GM21528 (cell line): ENCODE results near the gene SEPTIN5.
"Not testable (repeated sequence)": the region's sequence is repeated elsewhere in the genome, so short reads cannot be mapped to it uniquely, and the experiment has no call there.

Experiments
- ATAC-seq: cut with Tn5 transposase; IDR thresholded peaks from one replicate; pipeline ENCODE4 v1.9.1; 2021; ENCODE audit warnings: mild to moderate bottlenecking, moderate library complexity; ENCODE audit not compliant: unreplicated experiment, low FRiP score

SEPTIN5 gene

DNA sequence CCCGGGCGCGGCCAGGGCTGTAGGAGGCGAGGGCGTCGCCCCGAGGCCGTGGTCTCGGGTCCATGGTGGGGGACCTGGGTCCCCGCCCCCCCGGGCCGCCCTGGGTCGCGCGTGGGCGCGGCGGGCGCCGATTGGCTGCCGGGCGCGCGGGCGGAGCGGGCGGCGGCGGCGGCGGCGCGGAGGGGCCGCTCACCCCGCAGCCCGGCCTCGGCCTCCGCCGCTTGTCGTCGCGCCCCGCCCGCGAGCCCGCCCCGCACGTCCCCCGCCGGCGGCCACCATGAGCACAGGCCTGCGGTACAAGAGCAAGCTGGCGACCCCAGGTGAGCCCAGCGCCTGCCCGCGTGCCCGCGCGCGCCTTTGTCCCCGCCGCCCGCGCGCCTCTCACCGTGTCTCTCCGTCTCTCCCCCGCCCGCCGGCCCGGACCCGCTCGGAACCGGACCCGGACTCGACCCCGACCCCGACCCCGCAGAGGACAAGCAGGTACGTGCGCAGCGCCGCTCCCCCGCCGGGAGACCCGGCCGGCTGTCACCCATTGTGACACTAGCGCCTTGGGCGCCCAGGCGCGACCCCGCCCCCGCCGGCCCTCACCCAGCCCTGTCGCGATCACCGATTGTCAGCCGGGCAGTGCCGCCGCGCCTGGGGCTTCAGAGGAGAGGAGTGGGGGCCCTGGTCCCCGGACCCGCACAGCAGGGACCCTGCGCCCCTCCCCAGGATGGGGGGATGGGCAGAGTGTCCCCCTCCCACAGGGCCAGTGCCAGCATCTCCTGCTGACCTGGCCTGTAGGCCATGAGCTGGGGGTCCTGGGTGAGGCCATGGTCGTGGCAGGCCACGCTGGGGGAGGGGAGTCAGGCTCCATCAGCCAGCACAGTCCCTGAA lies at the start of gene SEPTIN5:
Gene SEPTIN5 (plus strand): TSS at position 192 of the 876 bp plus-strand sequence. CDS start 86 bp downstream, at position 278.
- no peak for ATAC-seq

DNA sequence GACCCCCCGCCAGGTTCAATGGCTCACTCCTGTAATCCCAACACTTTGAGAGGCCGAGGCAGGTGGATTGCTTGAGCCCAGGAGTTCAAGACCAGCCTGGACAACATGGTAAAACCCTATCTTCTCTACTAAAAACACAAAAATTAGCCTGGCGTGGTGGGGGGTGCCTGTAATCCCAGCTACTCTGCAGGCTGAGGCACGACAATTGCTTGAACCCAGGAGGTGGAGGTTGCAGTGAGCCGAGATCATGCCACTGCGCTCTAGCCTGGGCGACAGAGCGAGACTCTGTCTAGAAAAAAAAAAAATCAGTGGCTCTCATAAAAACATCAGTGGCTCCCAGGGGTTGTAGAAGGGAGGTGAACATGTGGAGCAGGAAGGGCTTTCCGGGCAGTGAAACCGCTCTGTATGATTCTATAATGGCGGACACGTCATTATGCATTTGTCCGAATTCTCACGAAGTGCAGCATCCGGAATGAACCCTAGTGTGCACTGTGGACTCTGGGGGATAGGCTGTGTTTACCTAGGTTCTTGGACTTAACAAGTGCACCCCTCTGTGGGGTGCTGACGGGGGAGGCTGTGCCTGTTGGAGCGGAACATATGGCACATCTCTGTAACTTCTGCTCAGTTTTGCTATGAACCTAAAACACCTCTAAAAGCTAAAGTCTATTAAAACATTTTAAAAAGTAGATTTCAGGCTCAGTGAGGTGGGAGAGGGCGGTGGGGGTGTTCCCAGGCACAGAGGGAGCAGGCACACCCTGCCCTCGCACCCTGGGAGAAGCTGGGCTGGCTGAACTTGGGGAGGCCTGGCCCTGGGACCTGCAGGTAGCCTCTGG lies 49.1 kb upstream of the SEPTIN5 start:
- ATAC-seq = no peak

DNA sequence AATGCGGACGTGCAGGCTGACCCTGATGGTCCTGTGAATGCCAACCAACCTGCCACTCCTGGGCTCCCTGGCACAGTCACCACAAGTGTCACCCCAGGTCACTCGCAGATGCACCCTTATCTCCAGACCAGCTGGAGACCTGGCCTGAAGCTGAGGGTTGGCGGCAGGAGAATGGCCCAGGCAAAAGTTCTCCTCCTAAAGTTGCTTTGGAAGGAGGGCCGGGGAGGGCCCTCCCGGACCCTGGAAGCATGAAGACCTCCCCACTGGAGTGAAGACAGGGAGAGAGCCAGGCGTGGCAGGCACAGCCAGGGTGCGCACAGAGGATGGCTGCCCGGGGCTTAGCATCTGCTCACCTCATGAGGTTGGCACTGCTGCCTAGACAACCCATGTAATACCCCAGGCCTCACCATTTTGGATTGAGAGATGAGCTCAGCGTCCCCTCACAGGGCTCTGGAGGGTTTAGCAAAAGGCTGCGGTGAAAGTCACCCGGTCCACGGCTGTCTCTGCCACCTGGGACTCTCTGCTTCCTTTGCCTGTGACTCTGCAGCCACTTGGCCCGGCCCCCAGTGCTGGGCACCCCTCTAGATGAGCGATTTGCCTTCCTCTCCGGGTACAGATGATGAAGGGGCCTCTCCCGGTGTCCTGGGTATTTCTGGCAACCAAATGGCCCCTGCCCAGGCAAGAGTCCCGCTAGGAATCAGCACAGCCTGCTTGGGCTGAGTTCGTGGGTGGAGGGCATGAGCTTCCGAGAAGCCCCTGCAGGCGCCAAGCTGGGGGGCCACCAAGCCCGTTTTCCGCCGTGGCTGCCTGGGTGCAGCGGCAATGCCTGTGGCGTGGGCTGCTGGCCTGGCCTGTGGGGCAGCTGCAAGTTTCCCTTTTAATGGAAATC lies 48.3 kb upstream of the SEPTIN5 start:
- ATAC-seq = no peak

DNA sequence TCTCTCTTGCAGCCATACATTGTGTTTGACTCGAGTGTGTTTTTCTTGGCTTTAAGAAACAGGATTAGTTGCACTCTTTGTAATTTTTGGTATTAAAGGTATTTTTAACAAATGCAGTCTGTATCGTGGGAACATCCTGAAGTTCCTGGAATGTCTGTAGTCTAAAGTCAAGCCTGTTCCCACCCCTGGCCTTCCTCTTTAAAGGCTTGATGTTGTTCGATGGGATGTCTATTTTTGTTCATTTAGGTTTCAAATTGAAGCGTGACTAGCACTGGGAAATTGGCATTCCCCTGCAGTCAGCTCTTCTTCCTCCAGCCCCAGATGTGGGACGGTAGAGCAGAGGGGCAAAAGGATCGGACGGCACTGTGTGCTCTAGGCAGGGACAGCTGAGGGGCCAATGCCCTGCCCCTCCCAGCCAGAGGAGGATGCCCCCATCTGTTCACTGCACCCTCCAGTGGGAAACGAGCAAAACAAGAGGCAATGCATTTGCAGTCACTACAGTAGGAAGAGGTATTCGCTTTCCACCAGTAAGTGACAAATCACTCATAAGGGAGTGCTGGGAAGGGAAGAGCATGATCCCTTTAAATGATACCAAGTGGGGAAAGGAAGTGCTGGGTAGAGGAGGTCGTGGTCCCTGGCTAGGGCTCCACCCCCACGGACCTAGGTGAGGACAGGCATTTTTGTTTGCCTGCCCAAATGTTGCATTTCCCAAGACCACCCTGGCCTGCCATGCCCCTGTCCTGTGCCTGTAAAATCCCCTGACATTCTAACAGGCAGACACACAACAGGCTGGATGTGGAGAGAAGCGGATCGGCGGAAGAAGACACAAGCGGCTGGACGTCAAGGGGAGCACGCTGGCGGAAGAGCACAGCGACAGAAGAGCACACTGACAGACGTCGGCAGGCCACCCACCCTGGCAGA lies 47.4 kb upstream of the SEPTIN5 start:
- ATAC-seq = no peak

DNA sequence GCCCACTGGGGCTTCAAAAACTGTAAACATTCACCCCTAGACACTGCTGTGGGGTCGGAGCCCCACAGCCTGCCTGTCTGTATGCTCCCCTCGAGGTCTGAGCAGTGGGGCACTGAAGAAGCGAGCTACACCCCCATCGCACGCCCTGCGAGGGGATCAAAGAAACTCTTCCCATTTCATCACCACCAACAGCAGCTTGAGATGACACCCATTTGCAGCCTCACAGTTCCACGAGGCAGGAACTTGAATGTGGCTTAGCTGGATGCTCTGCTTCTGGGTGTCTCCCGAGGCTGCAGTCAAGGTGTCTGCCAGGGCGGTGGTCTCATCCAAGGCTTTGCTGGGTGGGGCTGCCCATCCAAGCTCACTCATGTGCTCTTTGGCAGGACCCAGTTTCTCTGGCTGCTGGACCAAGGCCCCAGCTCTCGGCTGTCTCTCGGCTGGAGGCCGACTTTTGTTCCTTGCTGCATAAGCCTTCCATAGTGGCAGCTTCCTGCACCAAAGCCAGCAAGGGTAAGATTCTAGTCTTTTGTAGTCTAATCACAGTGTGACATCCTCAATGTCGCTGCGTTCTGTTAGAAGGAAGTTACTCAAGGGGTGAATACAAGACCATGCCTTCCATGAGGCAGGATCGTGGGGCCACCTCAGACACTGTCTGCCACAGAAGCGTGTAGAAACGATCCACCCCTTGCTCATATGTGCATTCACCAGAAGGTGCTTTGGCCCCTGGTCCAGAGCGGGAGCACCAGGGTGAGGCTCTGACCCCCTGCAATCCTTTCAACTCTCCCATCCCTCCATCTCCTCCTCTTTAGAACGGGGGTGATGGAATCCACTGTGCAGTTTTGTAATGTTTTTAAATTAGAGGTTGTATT lies 46.2 kb upstream of the SEPTIN5 start:
- no peak for ATAC-seq

DNA sequence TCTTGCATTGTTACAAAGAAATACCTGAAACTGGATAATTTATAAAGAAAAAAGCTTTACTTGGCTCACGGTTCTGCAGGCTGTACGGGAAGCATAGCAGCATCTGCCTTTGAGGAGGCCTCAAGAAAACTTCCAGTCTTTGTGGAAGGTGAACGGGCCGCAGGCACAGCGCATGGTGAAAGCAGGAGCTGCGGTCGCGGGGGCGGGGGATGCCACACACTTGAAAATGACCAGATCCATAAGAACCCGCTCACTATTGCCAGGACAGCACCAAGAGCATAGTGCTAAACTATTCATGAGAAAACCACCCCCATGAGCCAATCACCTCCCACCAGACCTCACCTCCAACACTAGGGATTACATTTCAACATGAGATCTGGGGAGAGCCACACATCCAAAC lies 45.6 kb upstream of the SEPTIN5 start:
- no peak for ATAC-seq

DNA sequence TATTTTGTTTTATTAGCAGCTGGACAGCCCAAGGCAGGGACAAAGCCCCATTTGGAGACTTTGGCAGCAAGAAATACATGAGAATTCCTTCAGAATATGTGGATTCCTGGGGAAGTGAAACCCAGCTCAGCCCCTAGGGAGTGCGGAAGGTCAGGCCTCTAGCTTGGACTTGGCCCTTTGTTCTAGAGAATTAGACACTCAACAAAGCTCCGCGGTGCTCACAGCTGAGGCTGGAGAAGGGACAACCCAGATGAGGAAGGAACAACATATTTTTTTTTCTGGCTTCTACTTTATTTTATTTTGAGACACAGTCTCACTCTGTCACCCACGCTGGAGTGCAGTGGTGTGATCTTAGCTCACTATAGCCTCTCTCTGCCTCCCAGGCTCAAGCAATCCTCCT lies 44.7 kb upstream of the SEPTIN5 start:
- no peak for ATAC-seq

DNA sequence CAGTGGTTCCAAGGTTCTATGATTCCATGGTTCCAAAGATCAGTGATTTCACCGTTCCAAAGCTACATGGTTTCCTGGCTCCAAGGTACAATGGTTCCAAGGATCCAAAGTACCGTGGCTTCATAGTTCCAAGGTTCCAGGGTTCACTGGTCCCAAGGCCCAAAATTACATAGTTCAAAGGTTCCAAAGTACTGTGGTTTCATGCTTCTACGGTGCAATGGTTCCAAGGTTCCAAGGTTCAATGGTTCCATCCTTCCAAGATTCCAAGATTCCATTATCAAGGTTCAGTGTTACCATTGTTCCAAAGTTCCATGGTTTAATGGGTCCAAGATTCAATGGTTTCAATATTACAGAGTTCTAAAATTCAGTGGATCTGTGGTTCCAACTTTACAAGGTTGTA lies 43.0 kb upstream of the SEPTIN5 start:
- no peak for ATAC-seq

DNA sequence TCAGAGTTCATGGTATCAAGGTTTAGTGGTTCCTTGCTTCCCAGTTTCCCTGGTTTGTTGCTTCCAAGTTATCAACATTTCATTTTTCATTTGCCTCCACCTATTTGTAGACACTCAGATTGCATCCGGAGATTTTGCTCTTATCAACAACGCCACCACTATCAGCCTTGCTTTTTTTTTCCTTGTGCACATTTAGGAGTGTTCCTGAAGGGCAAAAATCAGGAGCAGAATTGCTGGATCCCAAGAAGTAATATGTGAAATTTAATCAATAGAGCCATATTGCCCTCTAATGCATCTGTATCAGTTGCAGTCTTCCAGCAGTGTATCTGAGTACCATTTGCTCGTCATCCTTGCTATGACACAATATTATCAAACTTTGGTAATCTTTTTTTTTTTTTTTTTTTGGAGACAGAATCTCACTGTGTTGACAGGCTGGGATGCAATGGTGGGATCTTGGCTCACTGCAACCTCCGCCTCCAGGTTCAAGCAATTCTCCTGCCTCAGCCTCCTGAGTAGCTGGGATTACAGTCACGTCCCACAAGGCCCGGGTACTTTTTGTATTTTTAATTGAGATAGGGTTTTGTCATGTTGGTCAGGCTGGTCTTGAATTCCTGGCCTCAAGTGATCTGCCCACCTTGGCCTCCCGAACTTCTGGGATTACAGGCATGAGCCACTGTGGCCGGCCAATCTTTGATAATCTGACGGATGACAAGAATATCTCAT lies 42.1 kb upstream of the SEPTIN5 start:
- no peak for ATAC-seq

DNA sequence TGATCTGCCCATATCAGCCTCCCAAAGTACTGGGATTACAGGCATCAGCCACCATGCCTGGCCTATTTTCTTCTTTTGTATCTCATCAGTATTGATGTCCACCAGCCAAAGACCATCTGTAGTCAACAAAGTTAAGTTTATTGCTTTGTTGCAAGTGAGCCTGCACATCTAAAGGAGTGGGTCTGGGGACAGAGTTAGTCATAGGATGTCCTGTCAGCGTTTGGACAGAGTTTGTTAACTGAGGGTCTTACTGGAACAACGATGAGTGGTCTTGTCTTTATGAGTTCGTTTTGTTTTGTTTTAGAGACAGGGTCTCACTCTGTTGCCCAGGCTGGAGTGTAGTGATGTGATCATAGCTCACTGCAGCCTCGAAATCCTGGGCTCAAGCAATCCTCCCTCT lies 40.6 kb upstream of the SEPTIN5 start:
- ATAC-seq = no peak

DNA sequence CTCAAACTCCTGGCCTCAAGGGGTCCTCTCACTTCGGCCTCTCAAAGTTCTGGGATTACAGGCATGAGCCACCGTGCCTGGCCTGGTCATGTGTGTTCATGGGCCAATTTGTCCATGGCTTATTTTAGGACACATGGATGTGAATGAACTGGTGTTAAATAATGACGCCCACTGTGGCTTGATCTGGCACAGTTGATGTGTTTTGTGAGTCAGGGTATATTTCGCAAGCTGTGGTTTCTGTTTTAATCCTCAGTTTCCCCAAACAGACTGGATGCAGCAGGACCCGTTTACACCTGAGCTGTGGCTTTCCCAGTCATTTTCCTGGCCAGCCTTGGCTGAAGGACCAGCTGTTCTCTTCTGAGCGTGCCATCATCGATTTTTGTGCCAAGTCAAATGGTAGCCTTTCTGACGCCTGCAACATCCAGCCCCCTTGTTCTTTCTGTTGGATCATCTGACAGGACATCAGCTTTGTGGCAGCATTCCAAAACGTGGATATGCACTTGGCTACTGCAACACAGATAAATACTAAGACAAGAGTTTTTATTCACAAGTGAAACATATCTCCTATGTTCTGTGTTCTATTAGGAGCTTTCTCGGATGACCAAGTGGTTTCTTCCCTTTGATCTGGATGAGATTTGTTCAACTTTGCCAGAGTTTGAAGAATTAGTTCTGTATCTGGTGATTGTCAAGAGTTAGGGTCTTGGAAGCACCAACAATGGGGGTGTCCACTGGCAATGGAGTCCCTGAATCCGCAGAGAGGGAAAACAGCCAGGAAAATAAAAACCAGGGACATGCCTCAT lies 40.0 kb upstream of the SEPTIN5 start:
- ATAC-seq = no peak

DNA sequence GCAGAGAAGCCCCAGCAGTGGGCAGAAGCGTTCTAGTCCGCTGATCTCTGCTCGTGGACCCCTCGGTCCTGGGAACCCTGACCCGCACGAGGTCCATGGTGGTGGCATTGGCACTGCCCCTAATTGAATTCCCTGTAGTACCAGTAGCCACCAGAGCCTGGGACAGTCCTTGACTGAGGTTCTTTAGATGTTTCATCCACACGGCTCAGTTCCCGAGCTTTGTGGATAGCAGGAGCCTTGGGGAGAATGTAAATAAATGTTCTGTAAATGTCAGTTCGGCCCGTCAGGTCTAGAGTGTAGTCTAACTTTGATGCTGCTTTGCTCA lies 39.4 kb upstream of the SEPTIN5 start:
- ATAC-seq = no peak

DNA sequence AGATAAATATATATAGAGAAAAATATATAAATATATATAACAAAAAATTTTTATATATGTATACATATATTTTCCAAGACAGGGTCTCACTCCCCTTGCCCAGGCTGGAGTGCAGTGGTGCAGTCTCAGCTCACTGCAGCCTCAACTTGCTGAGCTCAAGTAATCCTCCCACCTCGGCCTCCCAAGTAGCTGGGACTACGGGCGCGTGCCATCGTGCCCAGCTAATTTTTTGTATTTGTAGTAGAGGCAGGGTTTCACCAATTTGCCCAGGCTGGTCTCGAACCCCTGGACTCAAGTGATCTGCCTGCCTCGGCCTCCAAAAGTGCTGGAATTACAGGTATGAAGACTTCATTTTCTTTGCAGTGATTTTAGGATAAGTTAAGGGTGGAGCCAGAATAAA lies 38.9 kb upstream of the SEPTIN5 start:
- no peak for ATAC-seq

DNA sequence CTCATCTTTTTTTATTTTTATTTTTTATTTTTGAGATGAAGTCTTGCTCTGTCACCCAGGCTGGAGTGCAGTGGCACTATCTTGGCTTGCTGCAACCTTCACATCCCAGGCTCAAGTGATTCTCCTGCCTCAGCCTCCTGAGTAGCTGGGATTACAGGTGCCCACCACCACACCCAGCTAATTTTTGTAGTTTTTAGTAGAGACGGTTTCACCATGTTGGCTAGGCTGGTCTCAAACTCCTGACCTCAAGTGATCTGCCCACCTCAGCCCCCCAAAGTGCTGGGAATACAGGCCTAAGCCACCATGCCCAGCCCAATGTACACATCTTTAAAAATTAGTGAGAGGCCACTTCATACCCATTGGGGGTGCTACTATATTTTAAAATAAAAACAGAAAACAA lies 37.9 kb upstream of the SEPTIN5 start:
- not testable (repeated sequence) for ATAC-seq

DNA sequence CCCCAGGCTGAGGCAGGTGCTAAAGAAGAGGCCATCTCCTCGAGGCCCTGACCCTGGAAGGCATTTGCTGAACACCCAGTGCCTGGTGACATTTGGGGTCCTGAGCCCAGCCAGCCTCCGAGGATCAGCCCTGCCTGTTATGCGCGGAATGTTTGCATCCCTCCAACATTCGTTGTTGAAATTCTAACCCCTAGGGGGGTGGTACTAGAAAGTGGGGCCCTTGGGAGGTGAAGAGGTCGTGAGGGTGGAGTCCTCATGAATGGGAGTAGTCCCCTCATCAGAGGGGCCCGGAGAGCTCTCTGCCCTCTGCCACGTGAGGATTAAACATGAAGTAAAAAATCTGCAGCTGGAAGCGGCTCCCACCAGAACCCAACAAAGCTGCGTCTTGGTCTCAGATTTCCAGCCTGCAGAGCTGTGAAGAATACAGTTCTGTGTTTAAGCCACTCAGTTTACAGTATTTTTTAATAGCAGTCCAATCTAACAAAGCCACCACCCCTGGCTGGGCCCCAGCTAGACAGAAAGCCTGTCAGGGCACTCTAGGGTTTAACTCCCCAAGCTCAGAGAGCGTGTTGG lies 35.3 kb upstream of the SEPTIN5 start:
- ATAC-seq = no peak

DNA sequence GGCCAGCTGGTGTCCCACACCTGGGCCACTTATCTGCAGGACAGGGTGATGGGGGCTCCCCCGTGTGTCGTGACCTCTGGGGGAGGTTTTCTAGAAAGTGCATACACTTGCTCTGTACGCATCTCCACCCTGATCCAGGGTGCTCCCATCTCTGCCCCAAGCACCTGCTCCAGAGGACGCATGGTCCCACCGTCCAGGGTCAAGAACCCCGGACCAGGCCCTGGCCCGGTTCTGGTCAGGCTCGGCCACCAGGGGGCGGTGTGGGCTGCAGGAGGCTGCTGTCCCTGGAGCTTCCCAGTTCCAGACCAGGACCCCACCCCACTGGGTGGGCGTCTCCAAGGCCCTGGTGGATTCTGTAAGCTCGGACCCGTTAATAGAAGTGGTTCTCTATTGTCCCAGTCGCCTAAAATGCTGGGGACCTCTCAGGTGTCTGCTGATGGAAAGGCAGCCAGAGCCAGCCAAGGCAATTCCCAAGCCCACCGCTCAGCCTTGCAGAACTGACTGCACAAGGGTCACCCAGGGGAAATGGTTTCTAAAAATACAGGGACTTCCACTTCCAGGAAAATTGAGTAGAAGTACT lies 34.7 kb upstream of the SEPTIN5 start:
- ATAC-seq = no peak
